K562 (cell line): Measurements from ENCODE around the gene UBAC2. TPM values are rescaled to one million over a fixed set of nuclear protein-coding genes. Genes with fewer than 3 reads are reported as not detected.
A peak's percentile ranks its signal among the peaks of the same experiment; 100 is the strongest.

ENCODE experiments used
- CXXC5 ChIP-seq: fragments of 250-450 bp; sonication (Bioruptor Pico); IDR thresholded peaks from 2 replicates; pipeline ENCODE4 v1.8.0; 2022; ENCODE audit warnings: inconsistent platforms, mild to moderate bottlenecking, moderate library complexity
- DACH1 ChIP-seq: fragments of 450-650 bp; IDR thresholded peaks from 2 replicates; pipeline ENCODE4 v1.6.1; 2018; ENCODE audit not compliant: partially characterized antibody
- EGR1 ChIP-seq: fragments of 450-650 bp; conservative IDR thresholded peaks from 2 replicates; pipeline ENCODE4 v1.6.1; 2017; ENCODE audit warnings: mild to moderate bottlenecking
- FOXP1 ChIP-seq: sonication (generic); formaldehyde crosslinking; IDR thresholded peaks from 2 replicates; pipeline ENCODE4 v1.8.0; 2022; ENCODE audit warnings: mild to moderate bottlenecking, missing genetic modification reagents
- GATA2 ChIP-seq: sonication (generic); formaldehyde crosslinking; IDR thresholded peaks from 2 replicates; pipeline ENCODE4 v1.4.0; 2020; ENCODE audit warnings: mild to moderate bottlenecking, missing genetic modification reagents
- MEF2A ChIP-seq: IDR thresholded peaks from 2 replicates; pipeline ENCODE4 v1.6.1; 2011; ENCODE audit warnings: low read depth, mild to moderate bottlenecking, low read length, moderate library complexity; ENCODE audit not compliant: control insufficient read depth
- NFRKB ChIP-seq: fragments of 450-650 bp; IDR thresholded peaks from 2 replicates; pipeline ENCODE4 v1.6.1; 2016; ENCODE audit warnings: low read depth
- OTX1 ChIP-seq: fragments of 450-650 bp; formaldehyde crosslinking; IDR thresholded peaks from 2 replicates; pipeline ENCODE4 v1.4.0; 2022; ENCODE audit warnings: mild to moderate bottlenecking
- RBM25 ChIP-seq: fragments of 200-400 bp; formaldehyde crosslinking; IDR thresholded peaks from 2 replicates; pipeline ENCODE4 v1.6.1; 2018; ENCODE audit warnings: low read length, low read depth, moderate library complexity; ENCODE audit not compliant: severe bottlenecking
- RNF2 ChIP-seq: sonication (generic); IDR thresholded peaks from 2 replicates; pipeline ENCODE4 v1.6.1; 2016
- SAFB2 ChIP-seq: fragments of 200-400 bp; formaldehyde crosslinking; IDR thresholded peaks from 2 replicates; pipeline ENCODE4 v1.6.1; 2018; ENCODE audit warnings: borderline replicate concordance, low read length, low read depth, moderate library complexity; ENCODE audit not compliant: severe bottlenecking
- SLC30A9 ChIP-seq: fragments of 250-450 bp; sonication (Bioruptor Pico); IDR thresholded peaks from 2 replicates; pipeline ENCODE4 v1.8.0; 2022; ENCODE audit warnings: mild to moderate bottlenecking, moderate library complexity
- SREBF1 ChIP-seq: fragments of 150-350 bp; IDR thresholded peaks from 2 replicates; pipeline ENCODE4 v1.6.1; 2014; ENCODE audit warnings: antibody characterized with exemption, low read depth, low read length, borderline replicate concordance
- SRSF7 ChIP-seq: fragments of 200-400 bp; formaldehyde crosslinking; optimal IDR thresholded peaks from 2 replicates; pipeline ENCODE3; 2017; ENCODE audit warnings: mild to moderate bottlenecking, low read depth, low read length
- TAF9B ChIP-seq: fragments of 450-650 bp; IDR thresholded peaks from 2 replicates; pipeline ENCODE4 v1.6.1; 2018; ENCODE audit warnings: mild to moderate bottlenecking; ENCODE audit not compliant: partially characterized antibody
- TBP ChIP-seq: optimal IDR thresholded peaks from 2 replicates; pipeline ENCODE3; 2011; ENCODE audit warnings: low read depth, low read length, improper control_type of control experiment
- ZNF121 ChIP-seq: sonication (generic); formaldehyde crosslinking; conservative IDR thresholded peaks from 2 replicates; pipeline ENCODE4 v1.8.0; 2022; ENCODE audit warnings: missing genetic modification reagents
- ZNF133 ChIP-seq: fragments of 250-450 bp; sonication (Bioruptor Pico); IDR thresholded peaks from 2 replicates; pipeline ENCODE4 v1.4.0; 2020; ENCODE audit warnings: mild to moderate bottlenecking
- ZNF436 ChIP-seq: fragments of 250-450, 450-650 bp; sonication (Bioruptor Pico); formaldehyde crosslinking; IDR thresholded peaks from 2 replicates; pipeline ENCODE4 v1.7.0; 2020; ENCODE audit warnings: mild to moderate bottlenecking
- ZNF695 ChIP-seq: fragments of 450-650 bp; formaldehyde crosslinking; IDR thresholded peaks from 2 replicates; pipeline ENCODE4 v1.4.0; 2020; ENCODE audit warnings: mild to moderate bottlenecking, moderate library complexity
- ZNF77 ChIP-seq: fragments of 250-450 bp; sonication (Bioruptor Pico); IDR thresholded peaks from 2 replicates; pipeline ENCODE4 v1.5.0; 2020
- polyA plus RNA-seq, 8 experiments: library from polyadenylated mRNA; depleted of rRNA in 4 of 8; stranded (reverse) in 5 of 8; unstranded in 3 of 8; fragments of >200 nt; fragmentation: Nextera tagmentation in 2 of 8; fragmentation: Illumina TruSeq in 1 of 8; extraction: Ambion mirVana in 2 of 8; extraction: Trizol in 1 of 8; gene quantifications; 2 replicates each; pipeline versions ENCODE4 v1.2.1 to v1.2.3, GENCODE V29; 2011 to 2014; ENCODE audit warnings: inconsistent platforms in 1 of 8, missing spikeins in 1 of 8
- total RNA-seq, 7 experiments: library from RNA; depleted of rRNA in 6 of 7; stranded (reverse); fragments of >200 nt in 6 of 7; fragmentation: Illumina TruSeq in 2 of 7; extraction: Trizol in 2 of 7; gene quantifications; 2 replicates each; pipeline versions ENCODE4 v1.2.1 to v1.2.3, GENCODE V29; 2011 to 2021; ENCODE audit warnings: low replicate concordance in 1 of 7
- TF ChIP-seq, protein P1 (sequence below), 2 experiments: fragments of 450-650 bp in 1 of 2; sonication (generic) in 1 of 2; formaldehyde crosslinking; conservative IDR thresholded peaks; 2 replicates each; pipeline versions ENCODE4 v1.4.0 to v1.8.1; 2020 to 2022; ENCODE audit warnings: mild to moderate bottlenecking in 1 of 2, missing genetic modification reagents in 1 of 2
- TF ChIP-seq, protein P2 (sequence below): fragments of 450-650 bp; IDR thresholded peaks from 2 replicates; pipeline ENCODE4 v1.7.0; 2016; ENCODE audit warnings: borderline replicate concordance
- TF ChIP-seq, protein P3 (sequence below): fragments of 450-650 bp; IDR thresholded peaks from 2 replicates; pipeline ENCODE4 v1.6.1; 2018; ENCODE audit not compliant: partially characterized antibody
- TF ChIP-seq, protein P4 (sequence below): fragments of 250-450 bp; sonication (Bioruptor Pico); IDR thresholded peaks from 2 replicates; pipeline ENCODE4 v1.5.0; 2020; ENCODE audit warnings: mild to moderate bottlenecking

Gene UBAC2
- total and polyA plus RNA-seq, 9 of the 15 experiments (the other 6 are each of a cell fraction or from before 2014, with no cell fraction given) = 6.0 to 84.1 (median 32.3) TPM

DNA sequence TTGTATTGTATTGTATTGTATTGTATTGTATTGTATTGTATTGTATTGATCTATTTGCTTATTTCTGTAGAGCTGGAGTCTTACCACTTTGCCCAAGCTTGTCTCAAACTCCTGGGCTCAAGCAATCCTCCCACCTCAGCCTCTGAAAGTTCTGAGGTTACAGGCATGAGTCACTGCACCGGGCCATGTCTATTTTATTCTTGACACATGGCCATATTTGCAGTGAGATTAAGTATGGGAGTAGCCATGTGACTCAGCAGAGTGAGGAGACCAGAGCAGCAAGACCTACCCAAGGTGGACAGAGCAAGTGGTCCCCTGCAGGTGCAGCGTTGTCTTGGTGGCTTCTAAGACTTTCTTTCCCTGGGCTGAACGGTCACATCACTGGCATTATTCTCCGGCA, 49.1 kb upstream of the UBAC2 start (continued):
- TF ChIP-seq GATA2 (CRISPR knock-in tag) (no peak), SAFB2 (no peak), ZNF436 (CRISPR knock-in tag) (no peak), CXXC5 (CRISPR knock-in tag) (no peak), SREBF1 (no peak), TBP (no peak), TAF9B (no peak), ZNF121 (CRISPR knock-in tag) (peak; percentile 90), RBM25 (no peak), RNF2 (no peak), NFRKB (no peak), OTX1 (no peak), ZNF133 (CRISPR knock-in tag) (no peak), SLC30A9 (CRISPR knock-in tag) (no peak), SRSF7 (no peak), FOXP1 (CRISPR knock-in tag) (no peak), EGR1 (0 out of 2 replicates have a peak, but pooled peaks have one; percentile 22), DACH1 (no peak), MEF2A (no peak), ZNF77 (CRISPR knock-in tag) (no peak), ZNF695 (CRISPR knock-in tag) (no peak)
- TF ChIP-seq, protein P1, sequence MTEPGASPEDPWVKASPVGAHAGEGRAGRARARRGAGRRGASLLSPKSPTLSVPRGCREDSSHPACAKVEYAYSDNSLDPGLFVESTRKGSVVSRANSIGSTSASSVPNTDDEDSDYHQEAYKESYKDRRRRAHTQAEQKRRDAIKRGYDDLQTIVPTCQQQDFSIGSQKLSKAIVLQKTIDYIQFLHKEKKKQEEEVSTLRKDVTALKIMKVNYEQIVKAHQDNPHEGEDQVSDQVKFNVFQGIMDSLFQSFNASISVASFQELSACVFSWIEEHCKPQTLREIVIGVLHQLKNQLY (CRISPR knock-in tag; conservative IDR thresholded peaks at IDR 0.05) = no peak
- TF ChIP-seq, protein P2, sequence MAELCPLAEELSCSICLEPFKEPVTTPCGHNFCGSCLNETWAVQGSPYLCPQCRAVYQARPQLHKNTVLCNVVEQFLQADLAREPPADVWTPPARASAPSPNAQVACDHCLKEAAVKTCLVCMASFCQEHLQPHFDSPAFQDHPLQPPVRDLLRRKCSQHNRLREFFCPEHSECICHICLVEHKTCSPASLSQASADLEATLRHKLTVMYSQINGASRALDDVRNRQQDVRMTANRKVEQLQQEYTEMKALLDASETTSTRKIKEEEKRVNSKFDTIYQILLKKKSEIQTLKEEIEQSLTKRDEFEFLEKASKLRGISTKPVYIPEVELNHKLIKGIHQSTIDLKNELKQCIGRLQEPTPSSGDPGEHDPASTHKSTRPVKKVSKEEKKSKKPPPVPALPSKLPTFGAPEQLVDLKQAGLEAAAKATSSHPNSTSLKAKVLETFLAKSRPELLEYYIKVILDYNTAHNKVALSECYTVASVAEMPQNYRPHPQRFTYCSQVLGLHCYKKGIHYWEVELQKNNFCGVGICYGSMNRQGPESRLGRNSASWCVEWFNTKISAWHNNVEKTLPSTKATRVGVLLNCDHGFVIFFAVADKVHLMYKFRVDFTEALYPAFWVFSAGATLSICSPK = no peak
- TF ChIP-seq, protein P3, sequence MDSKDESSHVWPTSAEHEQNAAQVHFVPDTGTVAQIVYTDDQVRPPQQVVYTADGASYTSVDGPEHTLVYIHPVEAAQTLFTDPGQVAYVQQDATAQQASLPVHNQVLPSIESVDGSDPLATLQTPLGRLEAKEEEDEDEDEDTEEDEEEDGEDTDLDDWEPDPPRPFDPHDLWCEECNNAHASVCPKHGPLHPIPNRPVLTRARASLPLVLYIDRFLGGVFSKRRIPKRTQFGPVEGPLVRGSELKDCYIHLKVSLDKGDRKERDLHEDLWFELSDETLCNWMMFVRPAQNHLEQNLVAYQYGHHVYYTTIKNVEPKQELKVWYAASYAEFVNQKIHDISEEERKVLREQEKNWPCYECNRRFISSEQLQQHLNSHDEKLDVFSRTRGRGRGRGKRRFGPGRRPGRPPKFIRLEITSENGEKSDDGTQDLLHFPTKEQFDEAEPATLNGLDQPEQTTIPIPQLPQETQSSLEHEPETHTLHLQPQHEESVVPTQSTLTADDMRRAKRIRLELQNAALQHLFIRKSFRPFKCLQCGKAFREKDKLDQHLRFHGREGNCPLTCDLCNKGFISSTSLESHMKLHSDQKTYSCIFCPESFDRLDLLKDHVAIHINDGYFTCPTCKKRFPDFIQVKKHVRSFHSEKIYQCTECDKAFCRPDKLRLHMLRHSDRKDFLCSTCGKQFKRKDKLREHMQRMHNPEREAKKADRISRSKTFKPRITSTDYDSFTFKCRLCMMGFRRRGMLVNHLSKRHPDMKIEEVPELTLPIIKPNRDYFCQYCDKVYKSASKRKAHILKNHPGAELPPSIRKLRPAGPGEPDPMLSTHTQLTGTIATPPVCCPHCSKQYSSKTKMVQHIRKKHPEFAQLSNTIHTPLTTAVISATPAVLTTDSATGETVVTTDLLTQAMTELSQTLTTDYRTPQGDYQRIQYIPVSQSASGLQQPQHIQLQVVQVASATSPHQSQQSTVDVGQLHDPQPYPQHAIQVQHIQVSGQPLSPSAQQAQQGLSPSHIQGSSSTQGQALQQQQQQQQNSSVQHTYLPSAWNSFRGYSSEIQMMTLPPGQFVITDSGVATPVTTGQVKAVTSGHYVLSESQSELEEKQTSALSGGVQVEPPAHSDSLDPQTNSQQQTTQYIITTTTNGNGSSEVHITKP = no peak
- TF ChIP-seq, protein P4, sequence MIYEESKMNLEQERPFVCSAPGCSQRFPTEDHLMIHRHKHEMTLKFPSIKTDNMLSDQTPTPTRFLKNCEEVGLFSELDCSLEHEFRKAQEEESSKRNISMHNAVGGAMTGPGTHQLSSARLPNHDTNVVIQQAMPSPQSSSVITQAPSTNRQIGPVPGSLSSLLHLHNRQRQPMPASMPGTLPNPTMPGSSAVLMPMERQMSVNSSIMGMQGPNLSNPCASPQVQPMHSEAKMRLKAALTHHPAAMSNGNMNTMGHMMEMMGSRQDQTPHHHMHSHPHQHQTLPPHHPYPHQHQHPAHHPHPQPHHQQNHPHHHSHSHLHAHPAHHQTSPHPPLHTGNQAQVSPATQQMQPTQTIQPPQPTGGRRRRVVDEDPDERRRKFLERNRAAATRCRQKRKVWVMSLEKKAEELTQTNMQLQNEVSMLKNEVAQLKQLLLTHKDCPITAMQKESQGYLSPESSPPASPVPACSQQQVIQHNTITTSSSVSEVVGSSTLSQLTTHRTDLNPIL = no peak
